Activated naive CD4-positive, alpha-beta T cell treated with anti-CD3 and anti-CD28 coated beads, Interleukin-2, amount 10 ng/mL, durations not matched to agents 7 days and 5 days (primary cell): ENCODE results near the gene SLC29A2.

Experiments used
- CTCF ChIA-PET: fragments of 350-600 bp; sonication (Branson Sonifier 250); formaldehyde crosslinking; loops from one replicate; lab custom pipeline; 2021; ENCODE audit warnings: antibody characterized with exemption; lab: Charles Lee
- DNase-seq: peaks from one replicate; pipeline ENCODE4 v3.0.0-alpha.2; 2020
- H3K27ac Mint-ChIP-seq: one replicate; pipeline ENCODE4 v1.8.0; 2021; ENCODE audit warnings: mild to moderate bottlenecking, moderate library complexity, mixed read lengths
- H3K27me3 Mint-ChIP-seq: one replicate; pipeline ENCODE4 v1.8.0; 2021; ENCODE audit warnings: mild to moderate bottlenecking, mixed read lengths
- H3K36me3 Mint-ChIP-seq: one replicate; pipeline ENCODE4 v1.8.0; 2021; ENCODE audit warnings: mixed read lengths
- H3K4me1 Mint-ChIP-seq: one replicate; pipeline ENCODE4 v1.8.0; 2021; ENCODE audit warnings: mixed read lengths
- H3K4me3 Mint-ChIP-seq: one replicate; pipeline ENCODE4 v1.8.0; 2021; ENCODE audit warnings: mild to moderate bottlenecking, moderate library complexity, mixed read lengths
- H3K9me3 Mint-ChIP-seq: one replicate; pipeline ENCODE4 v1.8.0; 2021; ENCODE audit warnings: mixed read lengths

Gene SLC29A2

DNA sequence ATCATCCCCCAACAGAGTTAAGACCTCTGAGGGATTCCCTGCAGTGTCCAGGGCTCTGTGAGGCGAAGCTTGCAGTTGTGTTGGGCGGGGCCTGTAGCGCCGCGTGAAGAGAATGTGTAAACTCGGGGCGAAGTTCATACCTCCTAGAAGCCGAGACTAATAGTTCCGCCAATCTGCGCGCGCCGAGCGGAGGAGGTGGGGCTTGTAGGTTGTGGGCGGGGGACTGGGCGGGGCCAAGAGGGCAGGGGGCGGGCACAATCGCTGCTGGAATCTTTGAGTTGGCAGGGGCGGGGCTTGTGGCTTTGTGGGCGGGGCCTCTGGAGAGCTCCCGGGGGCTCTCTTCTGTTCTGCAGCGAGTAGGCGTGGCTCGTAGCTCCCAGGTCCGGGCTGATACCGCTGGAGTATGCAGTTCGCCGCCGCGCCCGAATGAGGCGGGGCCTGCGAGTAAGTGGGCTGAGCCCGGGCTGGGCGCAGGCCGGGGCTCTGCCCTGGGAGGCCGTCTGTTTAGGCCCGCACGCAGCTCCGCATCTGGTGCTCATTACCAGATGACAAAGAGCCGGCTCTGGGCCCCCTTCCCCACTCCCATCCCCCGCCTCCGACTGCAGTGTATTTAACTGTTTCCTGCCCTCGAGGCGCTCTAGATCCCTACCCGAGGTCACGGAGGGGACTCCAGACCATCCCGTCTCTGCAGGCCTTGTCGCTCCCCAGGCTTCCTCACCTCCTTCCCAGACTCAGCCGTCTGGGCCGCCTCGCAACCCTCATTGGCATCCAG lies 58.8 kb downstream of the SLC29A2 start:
- Mint-ChIP-seq H3K27ac (peak overlapping the region; percentile 100), H3K36me3 (peaks cover 4% of the 10 kb centered on the region), H3K4me3 (peak overlapping the region; percentile 85), H3K9me3 (no peaks in the 10 kb centered on the region), H3K4me1 (peaks cover 46% of the 10 kb centered on the region), H3K27me3 (peaks cover 19% of the 10 kb centered on the region)
- peak; percentile 100 for DNase-seq
- CTCF ChIA-PET = interaction anchor here (0.9 to 6.6 kb wide), 15 partner anchors 9 to 109 kb away, joined by 3 to 80 read pairs (median 9); partner anchors contain the start of genes B4GAT1, BRMS1, NPAS4 and RIN1
